ENCODE data around the gene TCF7L2.

GRCh38 chr10:113093188-113094113 lies 143.4 kb downstream of the TCF7L2 start:
- TF ChIP-seq, protein P1, sequence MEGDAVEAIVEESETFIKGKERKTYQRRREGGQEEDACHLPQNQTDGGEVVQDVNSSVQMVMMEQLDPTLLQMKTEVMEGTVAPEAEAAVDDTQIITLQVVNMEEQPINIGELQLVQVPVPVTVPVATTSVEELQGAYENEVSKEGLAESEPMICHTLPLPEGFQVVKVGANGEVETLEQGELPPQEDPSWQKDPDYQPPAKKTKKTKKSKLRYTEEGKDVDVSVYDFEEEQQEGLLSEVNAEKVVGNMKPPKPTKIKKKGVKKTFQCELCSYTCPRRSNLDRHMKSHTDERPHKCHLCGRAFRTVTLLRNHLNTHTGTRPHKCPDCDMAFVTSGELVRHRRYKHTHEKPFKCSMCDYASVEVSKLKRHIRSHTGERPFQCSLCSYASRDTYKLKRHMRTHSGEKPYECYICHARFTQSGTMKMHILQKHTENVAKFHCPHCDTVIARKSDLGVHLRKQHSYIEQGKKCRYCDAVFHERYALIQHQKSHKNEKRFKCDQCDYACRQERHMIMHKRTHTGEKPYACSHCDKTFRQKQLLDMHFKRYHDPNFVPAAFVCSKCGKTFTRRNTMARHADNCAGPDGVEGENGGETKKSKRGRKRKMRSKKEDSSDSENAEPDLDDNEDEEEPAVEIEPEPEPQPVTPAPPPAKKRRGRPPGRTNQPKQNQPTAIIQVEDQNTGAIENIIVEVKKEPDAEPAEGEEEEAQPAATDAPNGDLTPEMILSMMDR (conservative IDR thresholded peaks at IDR 0.05 in 1 of 2, IDR thresholded peaks at IDR 0.05 in 1 of 2; ENCODE audit: low read depth in 1 of 2, low read length in 2 of 2), result no peak
- no peak for TF ChIP-seq EZH2 (IDR thresholded peaks at IDR 0.05; ENCODE audit: low read length, missing control alignments)
